HG03139 (cell line): ENCODE data around the gene SPX.

Experiments used
- ATAC-seq: cut with Tn5 transposase; IDR thresholded peaks from one replicate; pipeline ENCODE4 v1.9.1; 2021; ENCODE audit not compliant: unreplicated experiment

The SPX gene

GRCh38 chr12:21526053-21526452 lies at the start of gene SPX:
Gene SPX (plus strand): TSS chr12:21526296. CDS start chr12:21526473, 177 bp downstream.
- no peak for ATAC-seq

GRCh38 chr12:21476949-21477348 lies 49.1 kb upstream of the SPX start:
- no peak for ATAC-seq

- no peak for ATAC-seq
Observed at GRCh38 chr12:21478756-21479455, 47.2 kb upstream of the SPX start.

- no peak for ATAC-seq
Observed at GRCh38 chr12:21483531-21483930, 42.6 kb upstream of the SPX start.

- ATAC-seq: no peak
Observed at GRCh38 chr12:21485998-21486397, 40.1 kb upstream of the SPX start.

- ATAC-seq: no peak
Observed at GRCh38 chr12:21499765-21500164, 26.3 kb upstream of the SPX start.

- ATAC-seq: peak; percentile 0
Observed at GRCh38 chr12:21500786-21501257, 25.3 kb upstream of the SPX start.

- peak; percentile 99 for ATAC-seq
Observed at GRCh38 chr12:21501258-21502163, 24.6 kb upstream of the SPX start, which contains the start of the genes GOLT1B and RECQL. Gene GOLT1B (plus strand): TSS chr12:21501789. CDS start chr12:21501924, 135 bp downstream. Gene RECQL (minus strand): TSS chr12:21501635. CDS start chr12:21499570, 2,065 bp downstream.

- ATAC-seq: peak; percentile 1
Observed at GRCh38 chr12:21502164-21502496, 24.0 kb upstream of the SPX start.

GRCh38 chr12:21502872-21503271 lies 23.2 kb upstream of the SPX start:
- ATAC-seq: no peak

- ATAC-seq: no peak
Observed at GRCh38 chr12:21505888-21506287, 20.2 kb upstream of the SPX start.

GRCh38 chr12:21507849-21508248 lies 18.2 kb upstream of the SPX start:
- no peak for ATAC-seq

GRCh38 chr12:21509768-21510167 lies 16.3 kb upstream of the SPX start:
- peak; percentile 84 for ATAC-seq

GRCh38 chr12:21516281-21516680 lies 9.8 kb upstream of the SPX start:
- ATAC-seq: no peak

- no peak for ATAC-seq
Observed at GRCh38 chr12:21518451-21518850, 7.6 kb upstream of the SPX start.

- no peak for ATAC-seq
Observed at GRCh38 chr12:21521541-21521940, 4.6 kb upstream of the SPX start.

- ATAC-seq: no peak
Observed at GRCh38 chr12:21523148-21523547, 2.9 kb upstream of the SPX start.

- no peak for ATAC-seq
Observed at GRCh38 chr12:21526721-21527345, 737 bp downstream of the SPX start.

- ATAC-seq: peak; percentile 89
Observed at GRCh38 chr12:21527451-21528180, 1.5 kb downstream of the SPX start.

GRCh38 chr12:21528953-21529352 lies 2.9 kb downstream of the SPX start:
- ATAC-seq: no peak

GRCh38 chr12:21529456-21529855 lies 3.4 kb downstream of the SPX start:
- no peak for ATAC-seq
